Karpas-422 (cell line): ENCODE measurements around the gene FHL2. TPM values are rescaled to one million over a fixed set of nuclear protein-coding genes. Genes with fewer than 3 reads are reported as not detected.

Experiments
- DNase-seq: peaks from one replicate; pipeline ENCODE4 v3.0.0-alpha.2; 2015
- H2AFZ ChIP-seq: fragments of 200-600 bp; sonication (generic); 2 replicates; pipeline ENCODE4 v1.6.1; 2014; ENCODE audit warnings: antibody characterized with exemption, low read length, mixed read lengths
- H3K27ac ChIP-seq: fragments of 200-600 bp; sonication (generic); 2 replicates; pipeline ENCODE4 v1.5.1; 2014; ENCODE audit warnings: mild to moderate bottlenecking, low read length, moderate library complexity
- H3K27me3 ChIP-seq: fragments of 200-600 bp; sonication (generic); 2 replicates; pipeline ENCODE4 v1.6.1; 2014; ENCODE audit warnings: low read length, mixed read lengths
- H3K36me3 ChIP-seq: fragments of 200-600 bp; sonication (generic); 2 replicates; pipeline ENCODE4 v1.6.1; 2014; ENCODE audit warnings: low read length, mixed read lengths; ENCODE audit not compliant: insufficient read depth
- H3K4me1 ChIP-seq: fragments of 200-600 bp; sonication (generic); 2 replicates; pipeline ENCODE4 v1.6.1; 2014; ENCODE audit warnings: mild to moderate bottlenecking, low read length, mixed read lengths
- H3K4me2 ChIP-seq: fragments of 200-600 bp; sonication (generic); 2 replicates; pipeline ENCODE4 v1.6.1; 2014; ENCODE audit warnings: low read length, low read depth, mild to moderate bottlenecking; ENCODE audit not compliant: poor library complexity, severe bottlenecking
- H3K4me3 ChIP-seq: fragments of 200-600 bp; sonication (generic); 2 replicates; pipeline ENCODE4 v1.5.1; 2014; ENCODE audit warnings: mild to moderate bottlenecking, antibody characterized with exemption, low read length, mixed read lengths
- H3K79me2 ChIP-seq: fragments of 200-600 bp; sonication (generic); 2 replicates; pipeline ENCODE4 v1.6.1; 2014; ENCODE audit warnings: mild to moderate bottlenecking, low read length, mixed read lengths
- H3K9ac ChIP-seq: fragments of 200-600 bp; sonication (generic); 2 replicates; pipeline ENCODE4 v1.6.0; 2014; ENCODE audit warnings: low read length
- H3K9me2 ChIP-seq: fragments of 200-600 bp; sonication (generic), shearing (Covaris generic); replicated peaks from 2 replicates; pipeline ENCODE4 v1.6.0; 2014; ENCODE audit warnings: mild to moderate bottlenecking, low read length, moderate library complexity; ENCODE audit not compliant: insufficient read depth
- H3K9me3 ChIP-seq: fragments of 300-700, 200-600 bp; sonication (generic); 2 replicates; pipeline ENCODE4 v1.6.1; 2014; ENCODE audit warnings: low read length, mixed read lengths
- H4K20me1 ChIP-seq: fragments of 200-600 bp; sonication (generic); 2 replicates; pipeline ENCODE4 v1.6.1; 2014; ENCODE audit warnings: mild to moderate bottlenecking, antibody characterized with exemption, low read length, low read depth; ENCODE audit not compliant: insufficient read depth
- total RNA-seq: library from RNA; depleted of rRNA; stranded (reverse); fragments of >200 nt; shearing (Covaris generic); gene quantifications from 2 replicates; pipeline ENCODE4 v1.2.3, GENCODE V29; 2014; ENCODE audit warnings: low replicate concordance

FHL2 gene
- total RNA-seq, 1 experiment from 2014 or later: 0.26 TPM

DNA sequence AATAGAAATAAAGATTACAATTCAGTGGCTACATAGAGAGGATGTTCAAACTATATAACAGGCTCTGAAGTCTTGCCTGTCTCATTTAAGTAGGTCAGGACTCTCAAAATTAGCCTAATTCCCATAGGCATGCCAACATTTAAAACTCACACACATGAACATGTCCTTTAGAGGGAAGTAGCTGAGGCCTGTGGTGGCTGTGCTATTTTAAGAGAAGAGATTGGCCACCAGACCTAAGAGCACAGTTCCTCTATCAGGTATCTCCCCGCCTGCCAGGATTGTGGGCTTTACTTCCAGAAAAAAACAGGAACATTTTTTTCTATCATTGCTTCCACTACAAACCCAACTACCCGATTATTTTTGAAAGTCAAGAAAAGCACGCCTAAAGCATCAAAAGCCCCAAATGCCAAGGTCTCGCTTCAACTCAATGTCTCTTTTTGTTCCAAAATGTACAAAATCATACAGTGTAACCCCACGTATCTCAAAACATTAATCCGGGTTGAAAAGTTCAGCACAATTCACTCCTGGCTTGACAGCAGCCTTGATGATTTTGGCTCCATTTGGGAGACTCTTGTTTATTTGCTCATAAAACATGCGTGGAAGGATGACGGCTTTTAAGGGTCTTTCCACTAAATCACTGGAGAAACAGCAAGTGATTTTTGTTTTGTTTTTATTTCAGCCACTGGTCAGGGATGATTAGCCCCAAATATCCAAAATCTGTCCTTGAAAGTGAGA lies 15.3 kb downstream of the FHL2 start:
- Histone ChIP-seq H2AFZ (no peak overlapping the region), H3K79me2 (no peaks in the 10 kb centered on the region), H4K20me1 (no peaks in the 10 kb centered on the region), H3K4me2 (no peak overlapping the region), H3K9me3 (no peaks in the 10 kb centered on the region), H3K27ac (no peak overlapping the region), H3K4me1 (no peaks in the 10 kb centered on the region), H3K9me2 (no peaks in the 10 kb centered on the region), H3K27me3 (no peaks in the 10 kb centered on the region), H3K9ac (no peak overlapping the region), H3K4me3 (no peak overlapping the region), H3K36me3 (no peaks in the 10 kb centered on the region)
- no peak for DNase-seq

DNA sequence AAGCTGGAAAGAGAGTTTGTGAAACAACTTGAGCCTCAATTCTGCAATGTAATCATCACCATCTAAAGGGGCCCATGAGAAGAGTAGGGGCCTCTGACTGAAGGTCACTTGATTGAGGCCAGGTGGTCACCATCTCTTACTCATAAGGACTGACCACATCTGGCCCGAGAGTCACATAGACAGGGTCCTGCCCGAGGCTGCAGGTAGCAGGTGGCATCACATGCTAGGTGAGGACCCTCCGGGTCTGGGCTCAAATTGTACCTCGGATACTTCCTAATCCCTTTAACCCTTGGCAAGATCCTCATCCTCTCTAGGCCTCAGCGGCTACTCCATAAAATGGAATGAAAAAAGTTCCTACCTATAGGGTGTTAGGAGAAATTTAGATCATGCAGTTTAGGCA lies 16.7 kb downstream of the FHL2 start:
- Histone ChIP-seq H4K20me1 (no peaks in the 10 kb centered on the region), H3K9ac (no peak overlapping the region), H3K27me3 (no peaks in the 10 kb centered on the region), H3K27ac (no peak overlapping the region), H3K4me1 (no peaks in the 10 kb centered on the region), H3K79me2 (no peaks in the 10 kb centered on the region), H3K9me3 (no peaks in the 10 kb centered on the region), H3K4me2 (no peak overlapping the region), H3K9me2 (no peaks in the 10 kb centered on the region), H3K4me3 (no peak overlapping the region), H2AFZ (no peak overlapping the region), H3K36me3 (no peaks in the 10 kb centered on the region)
- no peak for DNase-seq

DNA sequence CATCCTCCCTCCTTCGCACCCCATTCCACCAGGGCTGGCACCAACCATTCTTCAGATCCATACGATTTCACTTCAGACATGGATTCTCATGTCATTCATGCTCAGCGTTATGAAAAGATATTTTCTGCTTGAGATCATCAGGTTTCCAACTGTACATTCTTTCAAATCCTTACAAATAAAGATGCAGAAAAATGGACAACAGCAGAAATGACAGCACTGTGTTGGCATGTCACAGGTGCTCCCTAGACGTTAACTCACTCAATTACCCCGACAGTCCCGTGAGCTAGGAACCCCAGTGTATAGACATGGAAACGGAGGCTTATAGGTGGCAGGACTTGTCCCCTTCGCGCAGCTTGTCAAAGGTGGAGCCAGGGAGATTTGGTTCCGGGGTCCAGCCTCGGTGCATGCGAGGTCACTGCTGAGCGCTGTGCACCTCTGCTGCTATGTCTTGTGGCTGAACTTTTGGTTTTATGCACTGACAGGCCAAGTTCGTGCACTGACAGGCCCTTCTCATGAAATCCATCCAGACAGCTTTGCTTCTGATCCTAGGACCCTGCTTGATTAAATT lies 17.7 kb downstream of the FHL2 start:
- Histone ChIP-seq H3K27ac (no peak overlapping the region), H4K20me1 (no peaks in the 10 kb centered on the region), H3K9me3 (no peaks in the 10 kb centered on the region), H3K9me2 (no peaks in the 10 kb centered on the region), H2AFZ (no peak overlapping the region), H3K9ac (no peak overlapping the region), H3K79me2 (no peaks in the 10 kb centered on the region), H3K27me3 (no peaks in the 10 kb centered on the region), H3K4me3 (no peak overlapping the region), H3K4me2 (no peak overlapping the region), H3K36me3 (no peaks in the 10 kb centered on the region), H3K4me1 (no peaks in the 10 kb centered on the region)
- no peak for DNase-seq

DNA sequence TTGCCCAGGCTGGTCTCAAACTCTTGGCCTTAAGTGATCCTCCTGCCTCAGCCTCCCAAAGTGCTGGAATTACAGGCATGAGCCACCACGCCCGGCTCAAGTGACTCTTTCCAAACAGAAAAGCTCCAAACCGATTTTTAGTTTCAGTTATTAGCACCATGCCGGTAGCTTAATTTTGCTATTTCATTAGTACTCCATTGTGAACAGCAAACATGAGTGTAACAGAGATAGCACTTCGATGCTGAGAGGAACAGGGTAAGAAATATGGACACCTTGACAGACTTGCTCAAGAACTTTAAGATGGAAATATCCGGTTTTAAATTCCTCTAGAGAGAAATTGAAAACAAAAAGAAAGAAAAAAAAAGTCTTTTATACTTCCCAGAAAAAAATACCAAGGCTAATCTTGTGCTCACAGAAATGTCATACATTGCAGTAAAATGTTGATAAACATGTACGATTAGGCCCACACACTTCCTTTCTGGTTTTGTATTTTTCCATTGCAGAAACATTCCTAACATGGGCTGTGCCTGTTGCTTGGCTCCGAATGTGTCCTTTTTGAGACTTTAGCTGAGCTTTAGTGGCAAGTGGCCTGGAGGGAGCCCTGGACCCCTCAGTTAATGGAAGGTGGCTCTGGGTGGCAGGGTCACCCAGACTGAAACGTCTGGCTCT lies 18.3 kb downstream of the FHL2 start:
- Histone ChIP-seq H3K27me3 (no peaks in the 10 kb centered on the region), H4K20me1 (no peaks in the 10 kb centered on the region), H2AFZ (no peak overlapping the region), H3K9ac (no peak overlapping the region), H3K36me3 (no peaks in the 10 kb centered on the region), H3K4me3 (no peak overlapping the region), H3K9me2 (no peaks in the 10 kb centered on the region), H3K27ac (no peak overlapping the region), H3K9me3 (no peaks in the 10 kb centered on the region), H3K4me2 (no peak overlapping the region), H3K79me2 (no peaks in the 10 kb centered on the region), H3K4me1 (no peaks in the 10 kb centered on the region)
- no peak for DNase-seq

DNA sequence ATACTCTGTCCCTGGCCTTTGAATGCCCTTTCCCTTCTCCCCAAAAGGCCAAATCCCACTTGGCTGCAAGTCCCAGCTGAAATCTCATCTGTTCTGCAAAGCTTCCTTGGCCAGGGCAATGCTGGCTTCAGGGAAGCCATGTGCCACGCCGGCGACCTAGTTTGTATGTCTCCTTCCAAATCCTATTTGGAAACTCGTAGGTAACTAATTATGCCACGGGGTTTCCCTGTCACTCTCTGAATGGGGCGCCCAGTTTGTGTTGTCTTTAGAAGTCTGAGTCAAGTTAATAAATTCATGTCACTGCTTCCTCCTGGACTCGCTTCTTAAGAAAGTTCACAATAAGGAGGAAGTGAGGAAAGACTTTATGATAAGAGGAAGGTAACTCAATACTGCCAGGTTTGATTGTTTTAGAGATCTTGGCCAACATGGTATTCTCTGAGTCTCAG lies 19.1 kb downstream of the FHL2 start:
- no peak overlapping the region for H3K9ac ChIP-seq
- H3K4me1 ChIP-seq: no peaks in the 10 kb centered on the region
- H3K4me3 ChIP-seq: no peak overlapping the region
- no peaks in the 10 kb centered on the region for H3K27me3 ChIP-seq
- no peaks in the 10 kb centered on the region for H3K9me3 ChIP-seq
- no peak overlapping the region for H3K4me2 ChIP-seq
- no peaks in the 10 kb centered on the region for H3K9me2 ChIP-seq
- H3K36me3 ChIP-seq: no peaks in the 10 kb centered on the region
- no peak for DNase-seq
- H3K27ac ChIP-seq: no peak overlapping the region
- no peaks in the 10 kb centered on the region for H3K79me2 ChIP-seq
- H2AFZ ChIP-seq: no peak overlapping the region
- no peaks in the 10 kb centered on the region for H4K20me1 ChIP-seq

DNA sequence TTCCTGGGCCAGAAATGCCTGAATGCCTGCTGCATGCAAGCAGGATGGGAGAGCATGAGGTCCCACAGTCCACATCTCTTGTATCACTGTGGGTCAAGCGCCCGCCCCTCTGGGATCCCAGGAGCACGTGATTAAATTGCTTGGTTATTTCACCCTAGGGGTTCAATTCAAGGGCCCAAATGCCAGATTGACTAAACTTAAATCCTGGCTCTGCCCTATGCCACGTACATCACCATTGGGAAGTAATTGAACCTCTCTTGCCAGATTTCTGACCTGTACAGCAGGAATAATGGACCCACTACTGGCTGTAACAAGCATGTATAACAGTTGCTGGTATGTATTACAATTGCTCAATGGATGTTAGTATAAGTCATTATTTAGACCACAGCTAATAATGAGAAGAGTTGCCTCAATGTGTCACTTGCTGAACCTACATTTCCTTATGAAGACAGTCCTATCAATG lies 19.9 kb downstream of the FHL2 start:
- Histone ChIP-seq H3K27me3 (no peaks in the 10 kb centered on the region), H3K27ac (no peak overlapping the region), H3K79me2 (no peaks in the 10 kb centered on the region), H3K4me1 (no peaks in the 10 kb centered on the region), H4K20me1 (no peaks in the 10 kb centered on the region), H3K9me3 (no peaks in the 10 kb centered on the region), H3K9ac (no peak overlapping the region), H3K36me3 (no peaks in the 10 kb centered on the region), H3K4me2 (no peak overlapping the region), H3K9me2 (no peaks in the 10 kb centered on the region), H2AFZ (no peak overlapping the region), H3K4me3 (no peak overlapping the region)
- no peak for DNase-seq

DNA sequence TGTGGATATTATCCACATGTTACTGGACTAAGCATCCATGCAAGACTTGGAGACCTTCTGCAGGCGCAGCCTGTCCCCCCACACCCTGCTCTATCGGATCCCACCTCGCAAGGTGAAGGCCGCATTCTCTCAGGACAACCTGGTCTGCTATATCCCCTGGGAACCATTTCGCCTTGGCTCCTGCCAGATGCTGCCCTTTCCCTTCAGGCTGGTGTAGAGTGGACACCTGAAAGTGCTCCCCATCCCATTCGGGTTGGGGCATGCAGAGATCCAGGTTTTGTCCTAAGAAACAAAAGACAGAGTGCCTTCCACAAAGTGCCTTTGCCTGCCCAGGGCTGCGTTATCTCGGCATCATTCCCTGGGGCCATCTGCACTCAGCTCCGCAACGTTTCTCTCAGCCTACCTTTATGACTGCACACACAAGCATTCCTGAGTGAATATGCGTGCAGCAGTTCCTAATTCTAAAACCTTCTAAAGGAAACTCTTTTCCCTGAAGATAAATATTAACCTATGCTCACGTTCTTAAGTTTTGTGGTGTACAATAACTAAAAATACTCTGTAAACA lies 20.5 kb downstream of the FHL2 start:
- Histone ChIP-seq H3K27me3 (no peaks in the 10 kb centered on the region), H2AFZ (no peak overlapping the region), H4K20me1 (no peaks in the 10 kb centered on the region), H3K36me3 (no peaks in the 10 kb centered on the region), H3K4me3 (no peak overlapping the region), H3K4me1 (no peaks in the 10 kb centered on the region), H3K27ac (no peak overlapping the region), H3K79me2 (no peaks in the 10 kb centered on the region), H3K9me2 (no peaks in the 10 kb centered on the region), H3K4me2 (no peak overlapping the region), H3K9ac (no peak overlapping the region), H3K9me3 (no peaks in the 10 kb centered on the region)
- DNase-seq: no peak

DNA sequence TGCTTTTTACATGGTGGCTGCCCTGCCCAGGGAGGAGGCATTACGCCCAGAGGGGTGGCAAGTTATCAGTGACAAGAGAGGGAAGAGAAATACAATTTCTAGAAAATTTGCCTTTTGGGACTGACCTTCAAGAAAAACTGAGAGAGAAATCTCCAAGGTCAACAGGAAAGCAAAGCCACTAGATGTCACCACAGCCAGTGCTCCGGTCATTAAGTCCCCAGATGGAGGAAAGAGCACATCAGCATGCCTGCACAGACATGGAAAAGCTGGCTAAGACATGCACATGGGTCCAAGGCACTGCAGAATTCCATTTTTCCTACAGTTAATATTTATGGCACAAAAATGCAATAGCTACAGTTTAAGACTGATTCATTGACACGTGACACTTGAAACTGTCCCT lies 21.0 kb downstream of the FHL2 start:
- H3K9me2 ChIP-seq: no peaks in the 10 kb centered on the region

More for the DNA sequence above, 21.0 kb downstream of the FHL2 start:
- H4K20me1 ChIP-seq: no peaks in the 10 kb centered on the region
- no peak for DNase-seq
- no peak overlapping the region for H3K4me3 ChIP-seq
- no peak overlapping the region for H2AFZ ChIP-seq
- H3K36me3 ChIP-seq: no peaks in the 10 kb centered on the region
- H3K4me1 ChIP-seq: no peaks in the 10 kb centered on the region
- no peaks in the 10 kb centered on the region for H3K27me3 ChIP-seq
- H3K79me2 ChIP-seq: no peaks in the 10 kb centered on the region
- H3K9me3 ChIP-seq: no peaks in the 10 kb centered on the region
- H3K27ac ChIP-seq: no peak overlapping the region
- H3K9ac ChIP-seq: no peak overlapping the region
- H3K4me2 ChIP-seq: no peak overlapping the region
